ENCODE data around the gene TOMM40.

The TOMM40 gene

GRCh38 chr19:44848036-44848811 lies 42.8 kb upstream of the TOMM40 start:
- POLR2A ChIA-PET (ENCODE audit: low non-redundant PET): no interaction called here
- CTCF ChIA-PET: interaction anchor here (0.5 to 0.6 kb wide), 2 partner anchors 19 to 124 kb away, joined by 3 read pairs; no protein-coding TSS in a partner anchor
- DNase-seq (ENCODE audit: low spot score): peak; percentile 5
- TF ChIP-seq, protein P1, sequence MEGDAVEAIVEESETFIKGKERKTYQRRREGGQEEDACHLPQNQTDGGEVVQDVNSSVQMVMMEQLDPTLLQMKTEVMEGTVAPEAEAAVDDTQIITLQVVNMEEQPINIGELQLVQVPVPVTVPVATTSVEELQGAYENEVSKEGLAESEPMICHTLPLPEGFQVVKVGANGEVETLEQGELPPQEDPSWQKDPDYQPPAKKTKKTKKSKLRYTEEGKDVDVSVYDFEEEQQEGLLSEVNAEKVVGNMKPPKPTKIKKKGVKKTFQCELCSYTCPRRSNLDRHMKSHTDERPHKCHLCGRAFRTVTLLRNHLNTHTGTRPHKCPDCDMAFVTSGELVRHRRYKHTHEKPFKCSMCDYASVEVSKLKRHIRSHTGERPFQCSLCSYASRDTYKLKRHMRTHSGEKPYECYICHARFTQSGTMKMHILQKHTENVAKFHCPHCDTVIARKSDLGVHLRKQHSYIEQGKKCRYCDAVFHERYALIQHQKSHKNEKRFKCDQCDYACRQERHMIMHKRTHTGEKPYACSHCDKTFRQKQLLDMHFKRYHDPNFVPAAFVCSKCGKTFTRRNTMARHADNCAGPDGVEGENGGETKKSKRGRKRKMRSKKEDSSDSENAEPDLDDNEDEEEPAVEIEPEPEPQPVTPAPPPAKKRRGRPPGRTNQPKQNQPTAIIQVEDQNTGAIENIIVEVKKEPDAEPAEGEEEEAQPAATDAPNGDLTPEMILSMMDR (conservative IDR thresholded peaks at IDR 0.05; ENCODE audit: low read depth): no peak
- H3K27ac ChIP-seq: peak overlapping the region; percentile 82

GRCh38 chr19:44848812-44849447 lies 42.1 kb upstream of the TOMM40 start:
- CTCF ChIA-PET: interaction anchor here (0.6 to 0.8 kb wide), 3 partner anchors 20 to 282 kb away, joined by 3 read pairs; no protein-coding TSS in a partner anchor
- H3K27ac ChIP-seq: peak overlapping the region; percentile 82
- TF ChIP-seq, protein P1 (conservative IDR thresholded peaks at IDR 0.05; ENCODE audit: low read depth): no peak
- no peak for DNase-seq (ENCODE audit: low spot score)
- POLR2A ChIA-PET (ENCODE audit: low non-redundant PET): interaction anchor here (0.5 kb wide), 1 partner anchor 153 kb away, joined by 6 read pairs; no protein-coding TSS in a partner anchor

DNA sequence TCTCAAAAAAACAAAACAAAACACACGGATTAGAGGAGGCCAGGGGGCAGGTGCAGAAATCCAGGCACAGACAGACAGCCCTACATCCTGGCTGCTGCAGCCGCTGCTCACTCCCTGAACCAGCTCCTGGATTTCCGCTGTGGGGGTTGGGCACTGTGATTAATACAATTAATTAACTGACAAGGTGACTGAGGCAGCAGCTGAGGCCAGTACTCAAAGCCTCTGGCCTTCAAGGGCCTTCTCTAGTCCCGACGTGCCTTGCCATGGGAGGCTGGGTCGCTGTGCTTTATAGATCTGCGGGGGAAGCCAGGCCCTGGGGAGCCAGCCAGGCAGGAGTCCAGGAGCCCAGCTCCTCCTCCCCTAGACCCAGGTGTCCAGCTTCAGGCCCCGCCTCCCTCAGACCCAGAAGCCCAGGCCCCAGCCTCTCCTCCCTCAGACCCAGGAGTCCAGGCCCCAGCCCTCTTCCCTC lies 40.4 kb upstream of the TOMM40 start:
- CTCF ChIA-PET: no interaction called here
- TF ChIP-seq, protein P1 (conservative IDR thresholded peaks at IDR 0.05; ENCODE audit: low read depth): no peak
- H3K27ac ChIP-seq: peak overlapping the region; percentile 82
- no peak for DNase-seq (ENCODE audit: low spot score)
- POLR2A ChIA-PET (ENCODE audit: low non-redundant PET): no interaction called here

DNA sequence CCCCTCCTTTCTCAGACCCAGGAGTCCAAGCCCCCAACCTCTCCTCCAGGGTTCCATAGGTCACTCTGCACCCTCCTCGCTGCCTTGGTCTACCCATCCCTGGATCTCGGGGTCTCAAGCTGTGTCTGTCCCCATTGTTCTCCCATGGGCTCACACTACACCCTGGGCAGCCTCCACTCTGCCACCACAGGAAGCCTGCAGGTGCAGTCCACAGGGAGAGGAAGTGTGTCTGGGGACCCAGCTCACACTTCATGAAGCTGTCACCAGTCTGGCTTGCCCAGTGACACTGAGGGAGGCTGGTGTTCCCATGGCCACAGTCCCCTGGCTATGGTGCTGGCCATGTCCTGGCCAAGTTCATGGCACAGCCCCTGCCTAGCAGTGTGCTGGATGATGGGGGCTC lies 39.6 kb upstream of the TOMM40 start:
- 0 out of 2 replicates have a peak overlapping the region, but pooled peaks have one; percentile 17 for H3K27ac ChIP-seq
- DNase-seq (ENCODE audit: low spot score): no peak
- TF ChIP-seq, protein P1 (conservative IDR thresholded peaks at IDR 0.05; ENCODE audit: low read depth): no peak
- ChIA-PET CTCF (no interaction called here), POLR2A (ENCODE audit: low non-redundant PET) (no interaction called here)

- ChIA-PET POLR2A (ENCODE audit: low non-redundant PET) (no interaction called here), CTCF (interaction anchor here (1.2 kb wide), 1 partner anchor 11 kb away, joined by 3 read pairs; no protein-coding TSS in a partner anchor)
- TF ChIP-seq, protein P1 (conservative IDR thresholded peaks at IDR 0.05; ENCODE audit: low read depth): no peak
- no peak overlapping the region for H3K27ac ChIP-seq
- DNase-seq (ENCODE audit: low spot score): no peak
Measured at GRCh38 chr19:44855606-44856005, 35.4 kb upstream of the TOMM40 start.

DNA sequence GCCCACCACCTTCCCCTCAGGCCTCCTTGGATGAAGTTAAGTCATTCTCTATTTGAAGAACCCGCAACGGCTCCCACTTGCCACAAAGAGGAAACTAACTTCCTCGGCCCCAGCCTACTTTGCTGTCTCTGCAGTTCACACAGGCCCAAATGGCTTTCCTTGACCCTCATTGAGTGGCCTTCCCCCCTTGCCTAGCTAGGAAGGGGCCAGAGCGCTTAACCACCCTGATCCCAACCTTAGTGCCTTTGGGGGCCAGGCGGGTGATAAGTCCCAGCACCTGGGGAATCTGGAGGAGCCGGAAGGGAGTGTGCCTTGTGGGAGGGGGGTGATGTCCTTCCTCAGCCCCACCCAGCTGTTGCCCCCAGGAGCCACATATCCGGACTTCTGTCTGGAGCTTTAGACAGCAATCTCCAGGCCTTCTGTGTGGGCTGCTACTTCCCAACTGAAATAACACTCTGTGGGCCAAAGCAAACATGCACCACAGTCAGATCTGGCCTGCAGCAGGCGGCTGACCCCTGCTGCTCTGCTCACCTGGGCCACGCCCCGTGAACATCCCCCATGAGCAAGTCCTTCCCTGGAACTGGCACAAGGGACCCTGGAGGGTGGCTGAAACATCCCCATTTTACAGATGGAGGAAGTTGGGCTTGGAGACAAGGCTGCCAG lies 34.5 kb upstream of the TOMM40 start:
- DNase-seq (ENCODE audit: low spot score): no peak
- TF ChIP-seq, protein P1 (conservative IDR thresholded peaks at IDR 0.05; ENCODE audit: low read depth): no peak
- CTCF ChIA-PET: interaction anchor here (0.6 kb wide), 1 partner anchor 193 kb away, joined by 3 read pairs; no protein-coding TSS in a partner anchor
- peak overlapping the region; percentile 49 for H3K27ac ChIP-seq
- POLR2A ChIA-PET (ENCODE audit: low non-redundant PET): no interaction called here
